ENCODE data around the gene MYMK.

Gene MYMK

GRCh38 chr9:133533857-133534256 lies 9.1 kb upstream of the MYMK start:
- no peak for DNase-seq

- peak; percentile 56 for DNase-seq
These were observed 8.3 kb upstream of the MYMK start for GRCh38 chr9:133532937-133533668.

DNA sequence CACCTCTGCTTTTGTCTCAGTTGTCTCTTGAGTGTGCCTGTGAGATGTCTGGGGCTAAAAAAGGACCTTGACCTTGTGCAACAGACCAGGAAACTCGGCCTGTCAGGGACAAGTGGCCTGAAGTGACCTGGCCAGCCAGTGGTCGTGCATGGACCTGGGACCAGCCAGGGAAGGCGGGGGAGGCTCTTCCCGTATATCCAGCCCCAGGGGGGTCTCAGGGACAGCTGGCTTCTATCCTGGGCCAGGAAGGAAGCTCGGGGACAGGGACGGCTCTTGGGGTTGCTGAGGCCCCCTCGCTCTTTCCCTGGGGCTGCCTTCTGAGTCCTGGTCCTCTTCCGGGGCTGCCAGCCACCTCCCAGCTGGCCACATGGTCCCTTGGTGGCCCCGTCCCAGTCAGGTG lies 6.5 kb upstream of the MYMK start:
- no peak for DNase-seq

DNA sequence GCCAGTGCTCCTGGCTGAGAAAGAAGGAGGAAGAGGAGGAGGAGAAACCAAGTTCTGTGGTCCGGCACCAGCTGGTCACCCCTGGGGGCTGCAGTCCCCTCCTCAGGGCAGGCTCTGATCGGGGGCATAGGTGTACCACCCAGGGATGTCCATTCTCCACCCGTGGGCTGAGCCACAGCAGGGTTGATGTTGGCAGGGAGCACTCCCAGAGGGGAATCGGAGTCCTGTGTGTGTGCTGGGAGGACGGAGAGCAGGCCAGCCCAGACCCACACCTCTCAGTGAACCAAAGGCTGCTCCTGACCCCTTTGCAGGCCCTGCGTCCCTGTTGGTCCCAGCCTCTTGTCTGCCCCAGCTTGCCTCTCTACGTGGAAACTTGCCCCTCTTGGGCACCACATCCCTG lies 5.1 kb upstream of the MYMK start:
- DNase-seq = no peak

DNA sequence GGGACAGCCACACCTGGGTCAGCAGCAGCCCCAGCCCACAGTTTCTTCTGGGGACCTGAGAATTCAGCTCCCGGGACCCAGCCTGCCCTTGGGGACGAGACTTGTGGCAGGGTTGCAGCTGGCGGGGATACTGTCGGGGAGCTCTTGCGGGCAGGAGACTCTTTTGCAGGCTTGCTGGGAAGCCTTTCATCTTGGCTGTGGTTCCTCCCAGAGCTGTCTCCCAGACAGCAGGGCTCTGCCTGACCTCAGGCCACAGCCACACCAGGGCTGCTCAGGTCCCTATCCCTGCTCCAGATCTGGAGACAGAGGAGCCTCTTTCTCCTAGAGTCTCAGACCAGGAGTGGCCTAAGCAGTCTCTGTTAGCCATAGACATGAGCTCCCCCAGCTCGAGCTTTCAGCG lies 4.7 kb upstream of the MYMK start:
- DNase-seq = no peak

- DNase-seq = no peak
These were observed 4.1 kb upstream of the MYMK start for GRCh38 chr9:133528876-133529241.

- no peak for DNase-seq
These were observed 3.5 kb upstream of the MYMK start for GRCh38 chr9:133528001-133528875.

- no peak for DNase-seq
These were observed 2.7 kb upstream of the MYMK start for GRCh38 chr9:133527444-133527920.

GRCh38 chr9:133526721-133527321 lies 2.1 kb upstream of the MYMK start:
- DNase-seq = no peak

GRCh38 chr9:133525677-133526076 lies 918 bp upstream of the MYMK start:
- no peak for DNase-seq

GRCh38 chr9:133524146-133524545 lies 613 bp downstream of the MYMK start:
- DNase-seq = no peak

DNA sequence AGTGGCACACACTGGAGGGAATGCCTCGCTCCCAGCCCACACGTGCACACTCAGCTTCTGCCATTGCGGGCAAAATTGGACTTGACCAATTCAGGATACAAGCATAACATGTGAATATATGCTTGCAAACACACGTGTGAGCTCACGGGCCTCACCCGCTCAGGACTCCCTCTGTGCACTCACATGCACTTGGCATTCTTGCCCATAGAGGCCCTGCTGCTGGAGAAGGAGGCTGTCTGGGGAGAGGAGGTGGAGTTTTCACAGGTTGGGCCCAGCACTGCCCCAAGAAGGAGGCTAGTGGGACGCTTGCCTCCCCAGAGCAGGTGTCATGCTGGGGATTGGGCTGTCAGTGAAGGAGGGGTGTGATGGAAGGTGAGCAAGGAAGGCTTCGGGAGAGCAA lies 1.7 kb downstream of the MYMK start:
- no peak for DNase-seq

GRCh38 chr9:133522073-133522910 lies 2.5 kb downstream of the MYMK start:
- no peak for DNase-seq

DNA sequence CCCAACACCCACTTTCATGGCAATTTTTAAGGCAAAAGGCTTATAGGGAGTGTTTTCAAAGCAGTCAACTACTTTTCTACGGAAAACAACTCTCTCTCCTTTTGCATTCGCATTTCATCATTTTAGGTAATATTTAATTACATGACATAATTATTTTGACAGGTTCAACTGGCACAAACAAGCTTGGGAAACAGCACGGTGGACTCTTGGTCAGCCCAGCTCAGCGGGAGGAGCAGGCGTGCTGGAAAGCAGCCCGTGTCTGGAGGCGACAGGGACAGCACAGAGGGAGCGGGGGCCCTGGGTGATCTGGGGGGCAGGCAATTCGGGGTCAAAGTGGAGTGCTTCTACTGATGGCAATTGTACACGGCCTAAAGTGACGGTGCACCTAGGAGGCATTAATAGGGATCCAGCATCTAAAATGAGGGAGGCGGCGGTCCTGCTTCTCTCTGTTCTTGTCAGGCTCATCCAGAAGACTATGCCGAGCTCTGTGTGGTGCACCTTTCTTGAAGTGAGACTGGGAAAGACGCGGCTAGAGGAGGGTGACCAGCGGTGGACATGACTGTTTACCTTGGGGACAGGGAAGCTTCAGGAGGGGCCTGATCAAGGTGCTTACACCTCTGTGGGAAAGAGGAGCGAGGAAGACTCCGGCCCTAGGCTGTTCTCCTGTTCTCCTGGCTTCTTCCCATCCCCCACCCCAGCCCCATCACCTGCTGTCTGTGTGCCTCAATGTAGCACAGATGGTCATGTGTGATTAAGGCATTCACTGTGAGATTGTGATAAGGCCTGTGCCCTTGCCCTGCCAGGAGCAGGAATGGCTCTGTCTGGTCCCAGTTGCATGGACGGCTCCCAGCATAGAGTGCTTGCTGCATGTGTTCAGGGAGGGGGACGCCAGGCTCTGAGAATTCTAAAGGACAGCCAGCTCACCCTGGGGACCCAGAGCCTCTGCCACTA lies 3.4 kb downstream of the MYMK start:
- DNase-seq = no peak

GRCh38 chr9:133520121-133520835 lies 4.5 kb downstream of the MYMK start:
- DNase-seq = no peak

DNA sequence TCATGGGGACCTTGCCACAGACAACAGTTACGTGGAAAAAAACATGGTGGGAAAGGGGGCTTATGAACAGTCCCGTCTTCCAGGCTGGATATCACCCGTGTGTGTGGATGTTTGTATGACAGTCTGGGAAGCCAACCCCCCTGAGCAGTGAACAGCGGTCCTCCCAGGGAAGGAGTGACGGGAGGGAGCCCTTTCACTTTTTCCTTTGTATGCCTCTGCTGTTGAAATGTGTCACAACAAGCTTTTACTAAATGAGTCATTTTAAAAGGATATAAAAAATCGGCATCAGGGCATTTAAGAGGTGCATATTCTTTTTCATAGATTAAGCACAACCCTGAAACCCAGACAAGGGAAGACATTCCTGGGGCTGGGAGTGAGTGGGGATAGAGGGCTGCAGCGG lies 5.1 kb downstream of the MYMK start:
- no peak for DNase-seq

DNA sequence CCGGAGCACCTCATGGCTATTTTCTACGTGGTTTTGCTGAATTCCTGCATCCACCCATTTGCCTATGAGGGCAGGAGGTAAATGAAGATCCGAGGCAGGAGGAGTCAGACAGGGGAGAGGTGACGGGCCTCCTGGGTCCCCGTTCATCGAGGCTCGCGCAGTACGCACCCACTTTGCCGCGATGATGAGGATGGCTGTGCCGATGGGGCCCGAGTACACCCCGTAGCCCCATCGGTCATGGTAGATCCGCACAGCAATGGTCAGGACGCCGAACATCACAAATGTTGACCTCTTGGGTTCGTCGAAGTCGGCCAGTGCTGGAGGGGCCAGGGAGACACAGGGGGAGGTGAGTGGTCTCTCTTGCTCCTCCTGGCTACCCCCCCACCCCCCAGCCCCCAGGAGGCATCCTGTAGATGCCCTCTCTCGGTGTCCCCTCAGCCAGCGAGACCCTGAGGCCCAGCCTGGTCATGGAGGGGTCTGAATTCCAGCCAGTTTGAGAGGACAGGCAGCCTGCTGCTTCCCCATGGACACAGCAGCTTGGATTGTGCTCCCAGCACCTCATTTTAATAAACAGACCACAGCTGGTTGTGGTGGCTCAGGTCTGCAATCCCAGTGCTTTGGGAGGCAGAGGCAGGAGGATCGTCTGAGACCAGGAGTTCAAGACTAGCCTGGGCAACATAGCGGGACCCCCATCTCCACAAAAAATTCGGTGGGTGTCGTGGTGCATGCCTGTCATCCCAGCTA lies 5.9 kb downstream of the MYMK start:
- DNase-seq = no peak

DNA sequence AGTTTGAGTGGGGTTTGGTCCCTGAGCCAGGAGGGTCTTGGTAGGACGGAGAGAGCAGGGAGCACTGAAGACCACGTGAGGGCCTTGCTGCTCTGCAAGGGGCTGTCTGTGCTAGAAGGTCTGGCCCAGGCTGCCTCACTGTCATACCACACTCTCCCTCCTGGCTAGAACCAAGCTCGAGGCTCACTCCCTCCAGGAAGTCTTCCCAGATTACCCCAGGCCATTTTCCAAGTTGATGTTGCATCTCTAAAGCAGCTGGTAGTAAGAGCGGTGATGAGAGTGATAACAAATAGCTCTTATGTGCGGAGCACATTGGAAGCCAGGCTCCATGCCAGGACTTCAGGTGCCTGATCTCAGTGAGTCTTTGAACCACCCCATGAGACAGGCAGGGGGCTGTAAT lies 6.6 kb downstream of the MYMK start:
- DNase-seq = no peak

GRCh38 chr9:133517711-133518110 lies 7.0 kb downstream of the MYMK start:
- DNase-seq = no peak

DNA sequence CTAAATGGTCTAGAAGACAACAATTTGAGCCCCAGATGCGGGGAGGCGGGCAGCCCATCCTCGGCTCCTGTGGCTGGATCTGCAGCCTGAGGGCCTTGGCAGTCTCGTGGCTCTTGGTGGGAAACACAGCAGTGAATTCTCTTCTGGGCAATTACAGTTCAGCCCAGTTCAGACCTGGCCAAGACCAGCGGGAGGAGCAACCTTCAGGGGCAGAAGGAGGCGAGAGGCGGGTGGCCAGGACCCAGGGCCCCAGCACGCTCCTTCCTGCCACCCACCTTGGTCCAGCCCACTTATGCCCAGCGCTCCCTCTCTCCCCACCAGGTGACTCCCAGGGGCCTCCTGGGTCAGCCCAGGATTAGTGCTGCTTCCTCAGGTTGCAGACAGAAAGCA lies 7.8 kb downstream of the MYMK start:
- no peak for DNase-seq
